ENCODE data around the gene SLC34A3. TPM values are rescaled to one million over a fixed set of nuclear protein-coding genes. Genes with fewer than 3 reads are reported as not detected.

The SLC34A3 gene
- total RNA-seq, 1 donor: not detected

DNA sequence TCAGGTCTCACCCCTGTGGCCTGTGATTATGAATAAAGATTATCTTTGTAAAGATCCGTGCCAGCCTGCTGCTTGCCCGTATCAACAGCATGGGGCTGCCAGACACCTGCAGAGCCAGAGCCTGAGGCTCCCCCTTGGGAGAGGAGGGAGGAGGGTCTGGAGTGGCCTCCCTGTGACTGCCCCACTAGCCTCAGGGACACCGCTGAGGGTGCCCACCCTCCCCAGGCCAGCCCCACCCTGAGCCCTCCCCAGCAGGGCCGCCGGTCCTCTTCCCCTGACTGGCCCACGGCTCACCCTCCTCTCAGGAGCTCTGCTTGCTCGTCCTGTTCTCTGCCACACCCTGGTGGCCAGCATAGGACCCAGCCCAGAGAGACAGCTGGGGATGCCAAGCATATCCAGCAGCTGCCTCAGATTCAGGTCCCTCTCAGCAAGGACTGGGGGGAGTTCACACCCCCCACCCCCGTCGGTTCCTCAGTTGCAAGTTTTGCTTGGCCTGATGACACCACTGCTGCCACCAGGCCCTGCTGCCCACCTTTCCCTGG is 40.3 kb upstream of the SLC34A3 start:
- TF ChIP-seq, protein P1, sequence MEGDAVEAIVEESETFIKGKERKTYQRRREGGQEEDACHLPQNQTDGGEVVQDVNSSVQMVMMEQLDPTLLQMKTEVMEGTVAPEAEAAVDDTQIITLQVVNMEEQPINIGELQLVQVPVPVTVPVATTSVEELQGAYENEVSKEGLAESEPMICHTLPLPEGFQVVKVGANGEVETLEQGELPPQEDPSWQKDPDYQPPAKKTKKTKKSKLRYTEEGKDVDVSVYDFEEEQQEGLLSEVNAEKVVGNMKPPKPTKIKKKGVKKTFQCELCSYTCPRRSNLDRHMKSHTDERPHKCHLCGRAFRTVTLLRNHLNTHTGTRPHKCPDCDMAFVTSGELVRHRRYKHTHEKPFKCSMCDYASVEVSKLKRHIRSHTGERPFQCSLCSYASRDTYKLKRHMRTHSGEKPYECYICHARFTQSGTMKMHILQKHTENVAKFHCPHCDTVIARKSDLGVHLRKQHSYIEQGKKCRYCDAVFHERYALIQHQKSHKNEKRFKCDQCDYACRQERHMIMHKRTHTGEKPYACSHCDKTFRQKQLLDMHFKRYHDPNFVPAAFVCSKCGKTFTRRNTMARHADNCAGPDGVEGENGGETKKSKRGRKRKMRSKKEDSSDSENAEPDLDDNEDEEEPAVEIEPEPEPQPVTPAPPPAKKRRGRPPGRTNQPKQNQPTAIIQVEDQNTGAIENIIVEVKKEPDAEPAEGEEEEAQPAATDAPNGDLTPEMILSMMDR (IDR thresholded peaks at IDR 0.05; ENCODE audit: extremely low read depth, low read depth, low read length): no peak
- Histone ChIP-seq H3K27me3 (ENCODE audit: insufficient read depth, low read length) (no peaks in the 10 kb centered on the region), H3K4me2 (ENCODE audit: insufficient read depth, low read length) (no peak overlapping the region), H4K20me1 (ENCODE audit: insufficient read depth, low read length) (peaks cover 38% of the 10 kb centered on the region), H3K27ac (ENCODE audit: low read depth, low read length) (no peak overlapping the region), H2AFZ (ENCODE audit: low read length) (no peak overlapping the region), H3K4me1 (ENCODE audit: insufficient read depth, low read length) (peaks cover 23% of the 10 kb centered on the region), H3K79me2 (ENCODE audit: insufficient read depth, low read length) (peaks cover 84% of the 10 kb centered on the region), H3K36me3 (ENCODE audit: insufficient read depth, low read length) (peaks cover 14% of the 10 kb centered on the region), H3K4me3 (ENCODE audit: insufficient read depth, low read length) (no peak overlapping the region), H3K9me3 (ENCODE audit: low read depth, low read length) (no peaks in the 10 kb centered on the region)
- DNase-seq (ENCODE audit: insufficient read length, low spot score, missing footprints): no peak

DNA sequence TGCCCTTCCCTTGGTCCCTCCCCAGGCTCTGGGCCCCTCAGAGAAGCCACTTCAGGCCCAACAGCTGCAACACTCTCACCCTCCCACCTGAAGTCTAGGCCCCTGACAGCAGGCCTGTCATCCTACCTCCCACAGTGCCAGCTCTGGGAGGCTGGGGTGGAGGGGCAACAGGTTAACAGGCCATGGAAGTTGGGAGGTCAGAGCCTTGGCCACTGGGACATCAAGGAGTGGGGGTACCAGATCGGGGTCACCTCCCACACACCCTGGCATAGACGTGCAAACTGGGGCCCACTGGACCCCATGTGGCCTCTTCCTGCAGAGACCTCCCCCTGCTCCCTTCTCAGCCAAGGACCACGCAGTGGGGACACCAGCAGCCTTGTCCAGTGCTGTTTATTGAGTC is 39.5 kb upstream of the SLC34A3 start:
- Histone ChIP-seq H3K79me2 (ENCODE audit: insufficient read depth, low read length) (peaks cover 83% of the 10 kb centered on the region), H3K9me3 (ENCODE audit: low read depth, low read length) (no peaks in the 10 kb centered on the region), H3K27me3 (ENCODE audit: insufficient read depth, low read length) (no peaks in the 10 kb centered on the region), H3K27ac (ENCODE audit: low read depth, low read length) (no peak overlapping the region), H3K36me3 (ENCODE audit: insufficient read depth, low read length) (peaks cover 14% of the 10 kb centered on the region), H3K4me3 (ENCODE audit: insufficient read depth, low read length) (no peak overlapping the region), H4K20me1 (ENCODE audit: insufficient read depth, low read length) (peaks cover 38% of the 10 kb centered on the region), H3K4me2 (ENCODE audit: insufficient read depth, low read length) (no peak overlapping the region), H3K4me1 (ENCODE audit: insufficient read depth, low read length) (peaks cover 23% of the 10 kb centered on the region), H2AFZ (ENCODE audit: low read length) (no peak overlapping the region)
- no peak for DNase-seq (ENCODE audit: insufficient read length, low spot score, missing footprints)
- TF ChIP-seq, protein P1 (IDR thresholded peaks at IDR 0.05; ENCODE audit: extremely low read depth, low read depth, low read length): no peak

DNA sequence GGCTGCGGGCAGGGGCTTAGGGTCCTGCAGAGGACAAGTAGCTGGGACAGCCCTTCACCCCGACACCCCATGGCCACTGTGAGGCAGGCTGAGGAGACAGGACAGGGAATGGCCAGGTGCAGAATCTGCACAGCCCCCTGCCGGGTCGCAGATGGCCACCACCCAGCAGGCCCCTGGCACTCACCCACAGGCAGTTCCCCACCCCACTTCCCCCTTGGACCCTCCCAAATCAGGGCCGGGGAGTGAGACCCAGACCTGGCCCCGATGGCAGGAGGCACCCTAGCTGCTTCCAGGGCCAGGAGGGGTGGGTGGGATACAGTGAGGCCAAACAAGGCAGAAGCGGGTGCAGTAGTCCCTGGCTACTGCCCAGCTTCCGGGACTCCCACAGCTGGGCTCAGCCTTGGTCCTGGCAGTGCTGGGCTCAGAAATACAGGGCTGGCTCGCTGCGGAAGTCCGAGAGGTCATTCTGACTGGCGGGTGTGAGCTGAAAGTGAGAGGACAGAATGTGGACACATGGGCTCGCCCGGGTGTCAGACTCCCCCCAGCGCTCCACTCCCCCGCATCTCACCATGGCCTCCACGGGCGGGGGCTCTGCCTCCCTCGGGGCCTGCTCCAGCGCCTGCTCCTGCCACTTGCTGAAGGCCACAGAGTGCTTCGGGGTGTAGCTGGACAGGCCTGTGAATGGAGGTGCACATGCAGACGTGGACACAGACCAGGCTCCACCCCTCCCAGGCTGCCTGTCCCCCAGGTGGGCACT is 38.8 kb upstream of the SLC34A3 start:
- Histone ChIP-seq H3K9me3 (ENCODE audit: low read depth, low read length) (no peaks in the 10 kb centered on the region), H3K79me2 (ENCODE audit: insufficient read depth, low read length) (peaks cover 81% of the 10 kb centered on the region), H3K4me1 (ENCODE audit: insufficient read depth, low read length) (peaks cover 20% of the 10 kb centered on the region), H4K20me1 (ENCODE audit: insufficient read depth, low read length) (peaks cover 38% of the 10 kb centered on the region), H3K4me2 (ENCODE audit: insufficient read depth, low read length) (no peak overlapping the region), H3K36me3 (ENCODE audit: insufficient read depth, low read length) (peaks cover 14% of the 10 kb centered on the region), H3K4me3 (ENCODE audit: insufficient read depth, low read length) (no peak overlapping the region), H2AFZ (ENCODE audit: low read length) (no peak overlapping the region), H3K27ac (ENCODE audit: low read depth, low read length) (no peak overlapping the region), H3K27me3 (ENCODE audit: insufficient read depth, low read length) (no peaks in the 10 kb centered on the region)
- DNase-seq (ENCODE audit: insufficient read length, low spot score, missing footprints): no peak
- TF ChIP-seq, protein P1 (IDR thresholded peaks at IDR 0.05; ENCODE audit: extremely low read depth, low read depth, low read length): no peak

DNA sequence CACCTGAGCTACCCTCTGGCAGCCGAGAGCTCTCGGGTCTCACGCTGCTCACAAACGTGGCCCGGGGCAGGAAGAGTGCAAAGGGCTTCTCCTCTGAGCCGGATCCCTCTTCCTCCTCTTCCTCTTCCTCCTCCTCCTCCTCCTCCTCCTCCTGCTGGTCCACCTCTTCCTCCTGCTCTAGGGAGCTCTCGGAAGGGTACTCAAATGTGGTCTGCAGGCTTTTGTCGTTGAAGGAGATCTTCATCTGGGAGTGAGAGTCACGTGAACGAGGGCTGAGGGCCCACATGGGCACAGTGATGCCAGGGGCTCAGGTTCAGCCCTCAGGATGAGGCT is 38.3 kb upstream of the SLC34A3 start:
- Histone ChIP-seq H3K4me3 (ENCODE audit: insufficient read depth, low read length) (no peak overlapping the region), H3K27ac (ENCODE audit: low read depth, low read length) (no peak overlapping the region), H3K79me2 (ENCODE audit: insufficient read depth, low read length) (peaks cover 79% of the 10 kb centered on the region), H4K20me1 (ENCODE audit: insufficient read depth, low read length) (peaks cover 33% of the 10 kb centered on the region), H3K9me3 (ENCODE audit: low read depth, low read length) (no peaks in the 10 kb centered on the region), H3K4me2 (ENCODE audit: insufficient read depth, low read length) (no peak overlapping the region), H2AFZ (ENCODE audit: low read length) (no peak overlapping the region), H3K27me3 (ENCODE audit: insufficient read depth, low read length) (no peaks in the 10 kb centered on the region), H3K36me3 (ENCODE audit: insufficient read depth, low read length) (peaks cover 14% of the 10 kb centered on the region), H3K4me1 (ENCODE audit: insufficient read depth, low read length) (peaks cover 15% of the 10 kb centered on the region)
- TF ChIP-seq, protein P1 (IDR thresholded peaks at IDR 0.05; ENCODE audit: extremely low read depth, low read depth, low read length): no peak
- DNase-seq (ENCODE audit: insufficient read length, low spot score, missing footprints): no peak
